ENCODE measurements around the gene CNTNAP3B.
"Not testable (repeated sequence)": the region's sequence is repeated elsewhere in the genome, so short reads cannot be mapped to it uniquely, and the experiment has no call there.

The CNTNAP3B gene

DNA sequence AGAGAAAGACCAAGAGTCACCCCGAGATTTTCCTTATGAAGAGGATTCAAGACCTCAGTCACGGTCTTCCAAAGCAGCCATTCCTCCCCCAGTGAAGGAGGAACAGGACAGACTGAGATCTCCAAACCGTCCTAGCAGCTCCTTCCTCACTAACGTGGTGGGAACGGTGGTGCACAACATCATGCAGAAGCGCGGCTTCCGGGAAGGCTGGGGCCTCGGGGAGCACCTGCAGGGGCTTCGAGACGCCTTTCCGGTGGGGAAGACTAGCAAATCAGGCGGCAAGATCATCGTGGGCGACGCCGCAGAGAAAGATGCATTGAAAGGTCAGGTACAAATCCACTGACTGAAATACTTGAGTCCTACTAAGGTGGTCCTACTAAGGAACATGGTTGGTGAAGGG is 154.3 kb downstream of the CNTNAP3B start:
- ATAC-seq = not testable (repeated sequence)

DNA sequence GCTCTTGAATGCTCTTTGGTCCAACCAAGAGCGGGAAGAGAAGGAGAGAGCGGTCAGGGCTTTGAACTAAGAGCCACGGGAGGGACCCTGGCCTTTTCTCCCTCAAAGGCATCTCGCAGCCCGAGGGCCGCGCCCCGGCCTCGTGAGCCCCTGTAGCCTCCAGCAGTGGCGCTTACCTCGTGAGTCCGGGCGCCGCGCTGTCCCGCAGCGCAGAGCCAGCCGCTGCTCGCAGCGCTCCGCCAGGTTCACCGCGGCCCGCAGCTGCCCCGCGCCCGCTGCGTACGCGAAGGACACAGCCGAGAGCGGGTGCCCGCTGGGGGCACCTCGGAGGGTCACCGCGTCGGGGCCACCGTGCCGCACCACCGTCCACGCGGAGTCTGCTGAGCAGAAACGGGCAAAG is 176.2 kb downstream of the CNTNAP3B start:
- not testable (repeated sequence) for ATAC-seq

DNA sequence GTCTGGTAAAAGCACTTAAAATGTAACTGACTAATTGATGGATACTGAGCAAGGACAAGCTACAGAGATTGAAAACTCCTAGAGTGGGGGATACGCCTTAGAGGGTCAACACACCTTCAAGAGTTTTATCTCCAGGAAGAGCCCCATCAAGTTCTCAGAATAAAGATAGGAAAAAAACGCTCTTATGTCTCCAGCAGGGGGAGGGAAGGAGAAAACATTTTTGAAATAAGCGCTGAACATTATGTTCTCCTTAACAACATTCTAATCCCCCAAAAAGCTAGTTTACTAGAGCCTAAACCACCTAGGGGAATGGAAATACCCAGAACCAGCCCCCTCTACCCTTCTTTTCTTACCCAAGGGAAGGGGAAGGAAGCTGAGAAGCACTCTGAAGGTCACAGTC is 187.5 kb downstream of the CNTNAP3B start:
- ATAC-seq = not testable (repeated sequence)

- ATAC-seq = not testable (repeated sequence)
These were observed 191.1 kb downstream of the CNTNAP3B start for GRCh38 chr9:41938143-41938542.

DNA sequence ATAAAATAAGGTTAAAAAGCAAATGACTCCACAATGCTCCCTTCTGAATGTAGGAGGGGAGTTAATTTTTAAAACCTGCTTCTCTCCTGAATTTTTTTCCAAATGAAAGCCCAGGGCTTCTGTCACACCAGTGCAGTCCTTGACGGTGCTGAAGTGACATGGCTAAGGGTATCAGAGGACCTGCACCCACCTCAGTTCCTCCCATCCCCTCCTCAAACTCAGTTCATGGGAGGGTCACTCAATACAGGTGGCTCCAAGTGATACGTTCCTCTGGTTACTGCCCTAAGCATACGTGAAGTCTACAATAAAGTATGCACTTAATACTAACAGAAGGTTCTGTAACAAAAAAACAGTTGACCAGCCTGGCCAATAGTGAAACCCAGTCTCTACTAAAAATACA is 193.5 kb downstream of the CNTNAP3B start:
- ATAC-seq = not testable (repeated sequence)

DNA sequence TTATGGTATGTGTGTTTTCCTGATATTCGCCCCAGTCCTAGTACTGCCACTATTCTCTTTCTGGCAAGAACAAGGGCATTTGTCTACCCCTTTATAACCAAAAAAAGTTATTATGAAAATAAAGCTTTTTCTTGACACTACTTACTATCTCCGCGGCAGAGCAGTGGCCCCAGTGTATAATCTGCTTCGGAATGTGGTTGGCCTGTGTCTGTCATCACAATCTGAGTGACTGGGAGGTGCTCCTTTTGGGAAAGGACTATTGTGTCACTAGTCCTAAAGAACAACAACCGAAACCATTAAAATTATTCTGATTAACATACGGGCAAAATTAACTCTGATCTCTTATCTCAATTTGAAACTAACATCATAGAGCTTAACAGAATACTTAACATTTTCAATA is 200.1 kb downstream of the CNTNAP3B start:
- not testable (repeated sequence) for ATAC-seq

- ATAC-seq = not testable (repeated sequence)
These were observed 211.9 kb downstream of the CNTNAP3B start for GRCh38 chr9:41917374-41917773.

GRCh38 chr9:41905488-41905887 is 223.7 kb downstream of the CNTNAP3B start:
- not testable (repeated sequence) for ATAC-seq

DNA sequence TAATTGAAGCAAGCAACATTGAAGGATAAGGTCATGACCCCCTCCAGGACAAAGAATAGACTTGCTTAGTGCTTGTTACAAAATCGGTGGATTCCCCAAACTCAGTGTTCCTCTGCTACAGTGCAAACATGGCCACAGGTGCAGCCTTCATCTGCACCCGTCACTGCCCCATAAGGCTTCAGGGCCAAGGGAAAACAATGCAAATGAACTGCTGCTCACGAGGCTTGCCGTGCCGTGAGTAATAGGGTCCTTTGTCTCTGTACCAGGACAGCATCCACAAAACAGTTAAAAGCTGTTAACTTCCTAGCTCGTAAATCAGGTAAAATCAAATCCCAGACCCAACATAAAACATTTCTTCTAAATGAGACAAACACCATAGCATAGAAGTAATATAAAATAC is 226.5 kb downstream of the CNTNAP3B start:
- not testable (repeated sequence) for ATAC-seq

DNA sequence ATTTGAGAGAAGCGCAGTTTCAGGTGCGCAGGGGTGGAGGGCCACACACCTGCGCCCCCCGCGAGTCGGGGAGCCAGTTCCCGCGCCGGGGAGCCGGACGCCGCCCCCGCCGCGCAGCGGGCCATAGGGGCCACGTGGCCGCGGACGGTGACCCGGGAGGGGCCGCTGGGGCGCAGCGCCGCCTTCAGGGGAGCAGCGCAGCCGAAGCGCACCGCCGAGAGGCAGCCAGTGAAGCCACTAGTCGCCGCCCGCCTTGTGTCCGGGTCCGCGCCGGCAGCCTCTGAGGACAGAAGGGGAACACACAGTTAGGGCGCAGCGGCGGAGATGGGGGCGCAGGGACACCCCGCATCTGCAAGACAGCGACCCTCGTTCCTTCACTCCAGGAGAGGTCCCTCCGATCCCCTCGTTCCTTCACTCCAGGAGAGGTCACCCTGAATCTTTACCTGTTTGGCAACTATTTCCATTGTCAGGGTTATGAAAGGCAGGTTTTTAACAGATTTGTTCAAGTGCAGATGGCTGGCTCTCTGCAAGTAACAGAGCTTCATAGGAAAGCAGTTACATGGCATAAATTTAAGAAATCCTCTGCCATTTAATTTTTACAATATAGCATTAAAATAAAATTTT is 230.4 kb downstream of the CNTNAP3B start:
- ATAC-seq = not testable (repeated sequence)

- not testable (repeated sequence) for ATAC-seq
These were observed 254.7 kb downstream of the CNTNAP3B start for GRCh38 chr9:41874557-41874956.

DNA sequence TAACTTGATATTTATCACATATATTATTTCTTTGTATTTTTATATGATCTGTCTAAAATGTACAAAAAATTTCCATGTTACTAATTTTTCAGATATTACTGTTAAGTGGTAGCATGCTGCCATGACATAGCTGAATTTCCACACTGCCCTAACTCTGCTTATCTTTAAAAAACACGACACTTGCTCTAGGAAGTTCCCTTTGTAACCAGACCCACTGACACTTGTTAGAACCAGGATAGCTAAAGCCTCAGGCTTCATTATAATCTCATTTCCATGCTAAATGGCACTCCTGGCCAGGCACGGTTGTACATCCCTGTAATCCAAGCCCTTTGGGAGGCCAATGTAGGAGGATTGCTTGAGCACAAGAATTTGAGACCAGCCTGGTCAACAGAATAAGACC is 273.8 kb downstream of the CNTNAP3B start:
- not testable (repeated sequence) for ATAC-seq

DNA sequence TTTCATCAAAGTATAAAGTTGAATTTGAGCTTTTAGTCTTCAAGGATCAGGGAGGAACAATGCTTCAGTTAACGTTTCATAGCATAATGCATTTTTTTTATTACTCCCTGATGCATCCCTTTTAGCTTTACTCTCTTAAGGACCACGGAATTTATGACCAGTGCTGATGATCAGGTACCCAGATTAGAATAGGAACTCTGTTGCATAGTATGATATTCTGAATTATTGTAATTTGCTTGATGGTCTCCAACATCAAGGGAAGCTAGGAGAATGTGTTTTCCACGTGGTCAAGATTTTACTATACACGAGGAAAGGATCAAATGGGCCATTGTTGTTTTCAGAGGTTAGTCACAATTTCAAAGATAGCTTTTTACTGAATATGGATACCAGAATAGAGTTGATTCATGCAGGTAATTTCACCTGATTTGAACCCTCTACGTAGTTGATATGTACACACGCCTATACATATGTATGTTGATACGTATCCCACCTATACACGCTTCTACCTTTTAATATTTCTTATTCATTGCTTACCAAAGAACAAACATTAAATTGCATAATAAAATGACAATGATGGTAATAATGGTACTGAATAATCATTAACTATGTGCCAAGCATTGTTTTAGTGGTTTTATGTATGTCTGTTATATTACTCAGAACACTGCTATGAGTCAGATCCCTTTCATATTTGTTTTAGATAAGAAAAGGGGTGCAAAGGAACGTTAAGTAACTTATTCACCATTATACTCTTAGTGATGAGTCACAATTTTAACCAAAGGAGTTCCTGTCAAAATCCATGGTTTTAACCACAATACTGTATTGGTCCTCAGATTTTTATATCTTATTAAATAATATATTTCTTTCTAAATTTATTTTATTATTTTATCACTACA is 277.1 kb downstream of the CNTNAP3B start:
- ATAC-seq = peak; percentile 49 to 70

DNA sequence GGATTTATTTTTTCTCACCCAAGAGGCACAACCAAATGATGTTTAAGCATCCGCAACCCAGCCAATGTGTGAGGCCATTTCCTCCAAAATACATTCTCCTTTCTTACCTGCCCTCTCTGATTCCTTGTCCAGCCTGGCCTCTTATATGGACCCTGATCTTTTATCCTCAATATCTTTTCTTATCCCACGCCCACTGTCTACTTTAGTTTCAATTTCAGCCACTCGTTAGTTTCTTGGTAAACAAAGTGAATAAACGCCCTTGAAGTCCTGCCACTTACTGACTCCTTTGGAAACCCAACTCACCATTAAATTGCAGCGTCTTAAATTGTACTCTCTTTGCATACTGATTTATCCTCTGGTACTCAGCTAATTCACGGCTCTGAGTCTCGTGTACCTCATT is 281.4 kb downstream of the CNTNAP3B start:
- ATAC-seq = not testable (repeated sequence)
